IMR-90 (cell line): ENCODE results near the gene SHISA3. TPM values are rescaled to one million over a fixed set of nuclear protein-coding genes. Genes with fewer than 3 reads are reported as not detected.

ENCODE experiments used
- ATAC-seq: fragments of 200-7000 bp; cut with Tn5 transposase; 2 replicates; pipeline ENCODE4 v1.9.1; 2020; ENCODE audit warnings: low read depth, mild to moderate bottlenecking, moderate library complexity
- BruUV-seq: library from RNA; stranded (reverse); fragments of 400-500 nt; replicated peaks from 2 replicates; lab custom pipeline; 2021; lab: Mats Ljungman, UMichigan
- CTCF ChIA-PET: fragments of 300-600 bp; formaldehyde crosslinking; extraction: SDS; loops from one replicate; lab custom pipeline; 2021; ENCODE audit warnings: antibody characterized with exemption; lab: Yijun Ruan, JAX
- POLR2A ChIA-PET: fragments of 300-600 bp; sonication (Branson Sonifier 250); formaldehyde crosslinking; loops from one replicate; lab custom pipeline; 2022; ENCODE audit warnings: antibody characterized with exemption; ENCODE audit not compliant: unreplicated experiment; lab: Charles Lee
- DNase-seq: peaks from one replicate; pipeline ENCODE4 v3.0.0; 2013
- H2AFZ ChIP-seq: replicated peaks from 2 replicates; pipeline ENCODE3; 2013; ENCODE audit warnings: low read length, mild to moderate bottlenecking; ENCODE audit not compliant: poor library complexity
- H2AK5ac ChIP-seq: 2 replicates; pipeline ENCODE4 v1.6.1; 2013; ENCODE audit warnings: low read depth, low read length, inconsistent platforms
- H2AK9ac ChIP-seq: replicated peaks from 2 replicates; pipeline ENCODE3; 2013; ENCODE audit warnings: mild to moderate bottlenecking, low read depth, low read length, moderate library complexity; ENCODE audit not compliant: poor library complexity
- H2BK120ac ChIP-seq: 2 replicates; pipeline ENCODE4 v1.6.1; 2013; ENCODE audit warnings: low read depth, low read length, inconsistent platforms
- H2BK15ac ChIP-seq: 3 replicates; pipeline ENCODE4 v1.6.1; 2013; ENCODE audit warnings: low read depth, low read length, inconsistent platforms
- H2BK20ac ChIP-seq: 2 replicates; pipeline ENCODE4 v1.6.1; 2013; ENCODE audit warnings: low read depth, mild to moderate bottlenecking, inconsistent platforms, low read length, moderate library complexity
- H2BK5ac ChIP-seq: 2 replicates; pipeline ENCODE4 v1.6.1; 2013; ENCODE audit warnings: mild to moderate bottlenecking, low read depth, low read length, inconsistent platforms; ENCODE audit not compliant: poor library complexity, severe bottlenecking
- H3K14ac ChIP-seq: replicated peaks from 2 replicates; pipeline ENCODE4 v1.6.1; 2013; ENCODE audit warnings: low read depth, low read length, inconsistent platforms
- H3K18ac ChIP-seq: 2 replicates; pipeline ENCODE4 v1.6.1; 2013; ENCODE audit warnings: low read depth, low read length, control low read depth
- H3K23ac ChIP-seq: 2 replicates; pipeline ENCODE4 v1.6.1; 2013; ENCODE audit warnings: low read depth, low read length, inconsistent platforms
- H3K27ac ChIP-seq: 2 replicates; pipeline ENCODE4 v1.5.1; 2013; ENCODE audit warnings: mild to moderate bottlenecking, control low read depth, low read length; ENCODE audit not compliant: insufficient read depth
- H3K27me3 ChIP-seq: 2 replicates; pipeline ENCODE4 v1.6.1; 2013; ENCODE audit warnings: low read length; ENCODE audit not compliant: control insufficient read depth, insufficient read depth
- H3K36me3 ChIP-seq: 2 replicates; pipeline ENCODE4 v1.6.1; 2013; ENCODE audit warnings: low read length, mixed read lengths; ENCODE audit not compliant: control insufficient read depth, insufficient read depth
- H3K4ac ChIP-seq: 2 replicates; pipeline ENCODE4 v1.6.1; 2013; ENCODE audit warnings: low read depth, low read length, inconsistent platforms
- H3K4me1 ChIP-seq: 2 replicates; pipeline ENCODE4 v1.6.1; 2013; ENCODE audit warnings: low read length, mixed read lengths; ENCODE audit not compliant: control insufficient read depth, insufficient read depth
- H3K4me2 ChIP-seq: 2 replicates; pipeline ENCODE4 v1.6.1; 2013; ENCODE audit warnings: low read depth, mild to moderate bottlenecking, control low read depth, low read length, moderate library complexity
- H3K4me3 ChIP-seq: 2 replicates; pipeline ENCODE4 v1.5.1; 2013; ENCODE audit warnings: low read depth, mild to moderate bottlenecking, control low read depth, low read length, moderate library complexity; ENCODE audit not compliant: insufficient read depth
- H3K56ac ChIP-seq: 2 replicates; pipeline ENCODE4 v1.6.1; 2013; ENCODE audit warnings: low read length, inconsistent platforms; ENCODE audit not compliant: insufficient read depth; ENCODE audit errors: extremely low read depth
- H3K79me1 ChIP-seq, 2 experiments: 2 replicates each; pipeline ENCODE4 v1.6.1; 2013; ENCODE audit warnings: low read length in 2 of 2, inconsistent platforms in 1 of 2, low read depth in 1 of 2
- H3K9ac ChIP-seq: 2 replicates; pipeline ENCODE4 v1.6.1; 2013; ENCODE audit warnings: low read depth, low read length, control low read depth
- H3K9me1 ChIP-seq: 2 replicates; pipeline ENCODE4 v1.6.1; 2013; ENCODE audit warnings: low read length, inconsistent platforms; ENCODE audit not compliant: insufficient read depth
- H3K9me3 ChIP-seq: 2 replicates; pipeline ENCODE4 v1.6.1; 2013; ENCODE audit warnings: low read length; ENCODE audit not compliant: control insufficient read depth, insufficient read depth
- H4K20me1 ChIP-seq: 2 replicates; pipeline ENCODE4 v1.6.1; 2013; ENCODE audit warnings: low read length, inconsistent platforms; ENCODE audit not compliant: insufficient read depth
- H4K5ac ChIP-seq: 2 replicates; pipeline ENCODE4 v1.6.1; 2013; ENCODE audit warnings: mild to moderate bottlenecking, low read depth, low read length, control low read depth
- H4K8ac ChIP-seq, 2 experiments: 2 replicates each; pipeline ENCODE4 v1.6.1; 2013; ENCODE audit warnings: low read depth in 2 of 2, low read length in 2 of 2, control low read depth in 1 of 2, inconsistent platforms in 1 of 2
- H4K91ac ChIP-seq: 2 replicates; pipeline ENCODE4 v1.6.1; 2013; ENCODE audit warnings: low read depth, low read length, inconsistent platforms; ENCODE audit not compliant: insufficient read depth
- BHLHE40 ChIP-seq: fragments of 150-350 bp; IDR thresholded peaks from 2 replicates; pipeline ENCODE4 v1.6.1; 2016; ENCODE audit warnings: mild to moderate bottlenecking, low read depth, low read length
- CEBPB ChIP-seq: IDR thresholded peaks from 2 replicates; pipeline ENCODE4 v1.6.1; 2012; ENCODE audit warnings: low read depth, low read length, improper control_type of control experiment
- CHD1 ChIP-seq: IDR thresholded peaks from 2 replicates; pipeline ENCODE4 v1.6.1; 2012; ENCODE audit warnings: low read depth, low read length, improper control_type of control experiment
- MAFK ChIP-seq: IDR thresholded peaks from 2 replicates; pipeline ENCODE4 v1.6.1; 2012; ENCODE audit warnings: low read depth, low read length, improper control_type of control experiment
- MAZ ChIP-seq: IDR thresholded peaks from 2 replicates; pipeline ENCODE4 v1.6.1; 2012; ENCODE audit warnings: low read depth, mild to moderate bottlenecking, low read length, improper control_type of control experiment, moderate library complexity, borderline replicate concordance
- MXI1 ChIP-seq: IDR thresholded peaks from 2 replicates; pipeline ENCODE4 v1.6.1; 2012; ENCODE audit warnings: low read depth, mild to moderate bottlenecking, low read length, moderate library complexity, borderline replicate concordance
- NFE2L2 ChIP-seq: fragments of 150-350 bp; IDR thresholded peaks from 2 replicates; pipeline ENCODE4 v1.6.1; 2016; ENCODE audit warnings: low read depth, mild to moderate bottlenecking, low read length
- POLR2A ChIP-seq: IDR thresholded peaks from 2 replicates; pipeline ENCODE4 v1.6.1; 2012; ENCODE audit warnings: mild to moderate bottlenecking, low read depth, low read length
- RAD21 ChIP-seq: IDR thresholded peaks from 2 replicates; pipeline ENCODE4 v1.6.1; 2012; ENCODE audit warnings: low read length, improper control_type of control experiment
- RFX5 ChIP-seq: IDR thresholded peaks from 2 replicates; pipeline ENCODE4 v1.8.0; 2012; ENCODE audit warnings: low read depth, mild to moderate bottlenecking, low read length, moderate library complexity
- SMC3 ChIP-seq: fragments of 150-350 bp; IDR thresholded peaks from 2 replicates; pipeline ENCODE4 v1.6.1; 2016; ENCODE audit warnings: low read depth, mild to moderate bottlenecking, antibody characterized with exemption, low read length, moderate library complexity
- dilution Hi-C: fragments of 300-500 bp; cut with HindIII; formaldehyde crosslinking; loops from one replicate; pipeline ENCODE4 v1.14.3; 2018; ENCODE audit warnings: low sequenced_read_pairs; ENCODE audit not compliant: unreplicated experiment
- in situ Hi-C: fragments of 300-500 bp; cut with MboI; formaldehyde crosslinking; loops from 3 replicates; pipeline ENCODE4 v1.14.3; 2019; ENCODE audit warnings: low sequenced_read_pairs, inconsistent platforms, mixed read lengths
- intact Hi-C: fragments of 100-400 bp; cut with micrococcal nuclease; formaldehyde crosslinking; loops from 2 replicates; pipeline ENCODE4 v1.10.0; 2022
- polyA plus RNA-seq, 3 experiments: library from polyadenylated mRNA; depleted of rRNA; stranded (reverse); fragments of >200 nt; gene quantifications; 2 replicates each; pipeline ENCODE4 v1.2.3, GENCODE V29; 2012; ENCODE audit warnings: low replicate concordance in 1 of 3
- total RNA-seq: library from RNA; depleted of rRNA; stranded (reverse); fragments of >200 nt; gene quantifications from 2 replicates; pipeline ENCODE4 v1.2.3, GENCODE V29; 2012

The SHISA3 gene
- total and polyA plus RNA-seq, 2 of the 4 experiments (the other 2 are of a cell fraction) = 0.18 to 0.77 TPM

- intact Hi-C loops (no loop called here), dilution Hi-C loops (no loop called here), in situ Hi-C loops (loop anchor here (5.0 kb wide), 1 partner anchor 153 kb away; no protein-coding TSS in a partner anchor)
- Histone ChIP-seq H3K4ac (no peak overlapping the region), H3K4me3 (no peak overlapping the region), H2BK20ac (no peak overlapping the region), H3K18ac (peak overlapping the region; percentile 87), H3K4me1 (peaks cover 10% of the 10 kb centered on the region; the same call in 1 of the 2 replicates), H2BK5ac (peak overlapping the region; percentile 11), H3K23ac (no peak overlapping the region), H3K27ac (peak overlapping the region; percentile 66; the same call in 1 of the 2 replicates), H4K8ac (no peak overlapping the region), H4K91ac (no peak overlapping the region), H3K9me1 (no peaks in the 10 kb centered on the region), H3K36me3 (no peaks in the 10 kb centered on the region), H3K9ac (no peak overlapping the region), H4K20me1 (no peaks in the 10 kb centered on the region), H2AK9ac (no peak overlapping the region), H3K4me2 (no peak overlapping the region), H3K27me3 (no peaks in the 10 kb centered on the region), H3K79me1 (no peaks in the 10 kb centered on the region), H3K14ac (no peak overlapping the region), H2AFZ (no peak overlapping the region), H4K5ac (peak overlapping the region; percentile 90; the same call in 1 of the 2 replicates), H3K9me3 (peaks cover 2% of the 10 kb centered on the region), H2AK5ac (no peak overlapping the region), H3K56ac (no peak overlapping the region), H2BK15ac (no peak overlapping the region), H2BK120ac (no peak overlapping the region)
- DNase-seq = no peak
- no TSS peak for BruUV-seq
- CTCF ChIA-PET = no interaction called here
- TF ChIP-seq POLR2A = no peak
- TF ChIP-seq MAFK = no peak
- no peak for TF ChIP-seq MXI1
- no peak for TF ChIP-seq CHD1
- no peak for TF ChIP-seq RFX5
- no peak for TF ChIP-seq CEBPB
- TF ChIP-seq NFE2L2 = no peak
- no peak for TF ChIP-seq SMC3
- TF ChIP-seq BHLHE40 = no peak
- TF ChIP-seq RAD21 = no peak
- no peak for TF ChIP-seq MAZ
- ATAC-seq = no peak
- POLR2A ChIA-PET = no interaction called here
Observed at GRCh38 chr4:42364266-42365053, 32.8 kb upstream of the SHISA3 start.
